Osteoblast (primary cell): Measurements from ENCODE around the gene ERG. TPM values are rescaled to one million over a fixed set of nuclear protein-coding genes. Genes with fewer than 3 reads are reported as not detected.

Source experiments
- DNase-seq: peaks from one replicate; pipeline ENCODE4 v3.0.0; 2011; ENCODE audit warnings: low spot score, mixed read lengths; ENCODE audit not compliant: insufficient read length; ENCODE audit errors: missing footprints
- H2AFZ ChIP-seq: 2 replicates; pipeline ENCODE4 v1.6.0; 2011; ENCODE audit warnings: mild to moderate bottlenecking, low read length
- H3K27ac ChIP-seq: 2 replicates; pipeline ENCODE4 v1.5.1; 2011; ENCODE audit warnings: mild to moderate bottlenecking, low read depth, low read length, moderate library complexity
- H3K27me3 ChIP-seq: 2 replicates; pipeline ENCODE4 v1.6.0; 2012; ENCODE audit warnings: mild to moderate bottlenecking, control low read depth, inconsistent platforms, low read length, moderate library complexity; ENCODE audit not compliant: insufficient read depth
- H3K36me3 ChIP-seq: 2 replicates; pipeline ENCODE4 v1.5.1; 2011; ENCODE audit warnings: mild to moderate bottlenecking, low read length, control low read depth, moderate library complexity; ENCODE audit not compliant: insufficient read depth
- H3K4me1 ChIP-seq: 2 replicates; pipeline ENCODE4 v1.5.1; 2011; ENCODE audit warnings: mild to moderate bottlenecking, low read length, control low read depth, moderate library complexity; ENCODE audit not compliant: insufficient read depth
- H3K4me2 ChIP-seq: 2 replicates; pipeline ENCODE4 v1.6.0; 2011; ENCODE audit warnings: mild to moderate bottlenecking, low read length; ENCODE audit not compliant: insufficient read depth
- H3K4me3 ChIP-seq: fragments of 200-600 bp; sonication (generic); 3 replicates; pipeline ENCODE4 v1.5.1; 2012; ENCODE audit warnings: mild to moderate bottlenecking, low read length, inconsistent platforms; ENCODE audit not compliant: insufficient read depth
- H3K79me2 ChIP-seq: 2 replicates; pipeline ENCODE4 v1.6.0; 2012; ENCODE audit warnings: mild to moderate bottlenecking, low read length, control low read depth, inconsistent platforms; ENCODE audit not compliant: insufficient read depth
- H3K9me3 ChIP-seq: 2 replicates; pipeline ENCODE4 v1.5.1; 2011; ENCODE audit warnings: low read depth, low read length, control low read depth
- H4K20me1 ChIP-seq: 2 replicates; pipeline ENCODE4 v1.6.0; 2012; ENCODE audit warnings: mild to moderate bottlenecking, low read length, control low read depth; ENCODE audit not compliant: insufficient read depth
- total RNA-seq: library from RNA; depleted of rRNA; stranded (reverse); fragments of >200 nt; gene quantifications from 2 replicates; pipeline ENCODE4 v1.2.3, GENCODE V29; 2012
- TF ChIP-seq, protein P1 (sequence below): IDR thresholded peaks from 2 replicates; pipeline ENCODE4 v1.5.1; 2011; ENCODE audit warnings: mild to moderate bottlenecking, low read depth, low read length, moderate library complexity; ENCODE audit errors: extremely low read depth

The ERG gene
- total RNA-seq, 1 donor, result 1.1 TPM

- H3K79me2 ChIP-seq, result no peaks in the 10 kb centered on the region
Observed at GRCh38 chr21:38342739-38343138, 155.5 kb downstream of the ERG start.

DNA sequence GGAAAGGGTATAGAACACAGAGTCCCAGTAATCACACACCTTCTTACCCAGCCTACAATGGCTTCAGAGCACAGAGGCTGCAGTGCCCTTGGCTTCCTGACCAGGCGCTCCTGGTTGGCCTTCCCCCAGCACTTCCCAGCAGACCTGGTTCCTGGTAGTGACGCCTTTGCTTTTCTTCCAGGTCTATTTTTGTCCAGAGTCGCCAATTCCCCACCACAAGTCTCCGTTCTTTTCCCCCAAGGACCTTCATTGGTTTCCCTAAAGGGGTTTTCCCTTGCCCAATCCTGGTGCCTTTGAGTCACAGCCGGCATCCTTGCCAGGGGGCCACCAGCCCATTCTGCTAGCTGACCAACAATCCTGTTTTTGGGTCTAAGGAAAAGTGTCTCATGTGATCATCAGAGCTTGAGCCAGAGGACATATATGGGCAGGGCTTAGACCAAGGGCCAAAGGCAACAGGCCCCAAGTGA is 156.7 kb downstream of the ERG start:
- peaks cover 32% of the 10 kb centered on the region for H3K4me1 ChIP-seq
- H4K20me1 ChIP-seq, result no peaks in the 10 kb centered on the region
- TF ChIP-seq, protein P1, sequence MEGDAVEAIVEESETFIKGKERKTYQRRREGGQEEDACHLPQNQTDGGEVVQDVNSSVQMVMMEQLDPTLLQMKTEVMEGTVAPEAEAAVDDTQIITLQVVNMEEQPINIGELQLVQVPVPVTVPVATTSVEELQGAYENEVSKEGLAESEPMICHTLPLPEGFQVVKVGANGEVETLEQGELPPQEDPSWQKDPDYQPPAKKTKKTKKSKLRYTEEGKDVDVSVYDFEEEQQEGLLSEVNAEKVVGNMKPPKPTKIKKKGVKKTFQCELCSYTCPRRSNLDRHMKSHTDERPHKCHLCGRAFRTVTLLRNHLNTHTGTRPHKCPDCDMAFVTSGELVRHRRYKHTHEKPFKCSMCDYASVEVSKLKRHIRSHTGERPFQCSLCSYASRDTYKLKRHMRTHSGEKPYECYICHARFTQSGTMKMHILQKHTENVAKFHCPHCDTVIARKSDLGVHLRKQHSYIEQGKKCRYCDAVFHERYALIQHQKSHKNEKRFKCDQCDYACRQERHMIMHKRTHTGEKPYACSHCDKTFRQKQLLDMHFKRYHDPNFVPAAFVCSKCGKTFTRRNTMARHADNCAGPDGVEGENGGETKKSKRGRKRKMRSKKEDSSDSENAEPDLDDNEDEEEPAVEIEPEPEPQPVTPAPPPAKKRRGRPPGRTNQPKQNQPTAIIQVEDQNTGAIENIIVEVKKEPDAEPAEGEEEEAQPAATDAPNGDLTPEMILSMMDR, result peak; percentile 16
- H3K27ac ChIP-seq, result peak overlapping the region; percentile 59
- no peaks in the 10 kb centered on the region for H3K9me3 ChIP-seq
- H3K4me2 ChIP-seq, result no peak overlapping the region
- DNase-seq, result peak; percentile 11
- no peaks in the 10 kb centered on the region for H3K79me2 ChIP-seq
- no peaks in the 10 kb centered on the region for H3K36me3 ChIP-seq
- peak overlapping the region; percentile 13 for H2AFZ ChIP-seq
- H3K4me3 ChIP-seq, result no peak overlapping the region
- no peaks in the 10 kb centered on the region for H3K27me3 ChIP-seq

More at GRCh38 chr21:38342739-38343138, 155.5 kb downstream of the ERG start:
- Histone ChIP-seq H3K4me1 (peaks cover 32% of the 10 kb centered on the region), H3K9me3 (no peaks in the 10 kb centered on the region), H3K27me3 (no peaks in the 10 kb centered on the region), H3K36me3 (no peaks in the 10 kb centered on the region), H4K20me1 (no peaks in the 10 kb centered on the region), H2AFZ (no peak overlapping the region), H3K4me2 (no peak overlapping the region), H3K27ac (peak overlapping the region; percentile 84), H3K4me3 (no peak overlapping the region)
- no peak for DNase-seq
- TF ChIP-seq, protein P1, result no peak

DNA sequence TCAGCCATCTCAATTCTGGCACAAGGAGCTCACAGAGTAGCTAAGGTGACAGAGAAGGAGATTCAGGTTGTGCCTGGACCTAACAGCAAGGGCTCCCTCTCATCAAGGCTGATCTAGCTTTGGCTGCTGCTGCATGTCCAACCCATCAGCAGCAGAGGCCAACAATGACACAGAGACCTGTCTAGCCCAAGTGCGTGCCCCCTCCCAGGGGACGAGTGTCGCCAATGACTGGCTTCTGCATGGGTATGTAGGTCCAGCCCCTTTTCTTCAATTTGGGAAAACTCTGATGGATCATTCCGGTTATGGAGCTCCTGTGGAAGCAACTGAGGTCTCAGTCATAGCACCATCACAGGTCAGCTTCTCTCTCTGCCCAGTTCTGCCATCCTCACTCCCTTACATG is 158.1 kb downstream of the ERG start:
- Histone ChIP-seq H3K4me3 (no peak overlapping the region), H3K27ac (no peak overlapping the region), H3K9me3 (no peaks in the 10 kb centered on the region), H3K36me3 (no peaks in the 10 kb centered on the region), H2AFZ (no peak overlapping the region), H3K79me2 (no peaks in the 10 kb centered on the region), H3K4me2 (no peak overlapping the region), H3K4me1 (peaks cover 32% of the 10 kb centered on the region), H4K20me1 (no peaks in the 10 kb centered on the region), H3K27me3 (no peaks in the 10 kb centered on the region)
- TF ChIP-seq, protein P1, result no peak
- peak; percentile 18 for DNase-seq

DNA sequence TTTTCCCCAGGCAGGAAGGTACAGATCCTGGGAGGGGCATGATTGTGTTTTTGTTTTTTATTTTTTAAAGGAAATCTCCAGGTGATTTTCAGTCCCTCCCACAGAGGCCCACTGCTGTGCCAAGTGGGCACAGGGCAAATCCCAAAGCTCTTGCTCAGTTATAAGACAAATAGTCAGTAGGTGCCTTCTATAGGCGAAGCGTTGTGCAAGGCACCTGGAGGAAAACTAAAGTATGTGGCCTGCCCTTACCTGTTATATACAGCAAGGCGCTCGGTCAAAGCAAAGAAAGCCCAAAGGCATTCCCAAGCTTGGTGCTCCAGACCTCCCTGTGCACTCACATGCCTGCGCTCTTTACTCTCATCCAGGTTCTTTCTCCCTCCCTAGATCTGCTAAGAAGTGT is 160.5 kb downstream of the ERG start:
- Histone ChIP-seq H3K4me2 (no peak overlapping the region), H3K4me3 (no peak overlapping the region), H3K4me1 (peaks cover 21% of the 10 kb centered on the region), H4K20me1 (no peaks in the 10 kb centered on the region), H3K36me3 (no peaks in the 10 kb centered on the region), H3K9me3 (no peaks in the 10 kb centered on the region), H3K79me2 (no peaks in the 10 kb centered on the region), H3K27me3 (no peaks in the 10 kb centered on the region), H2AFZ (no peak overlapping the region), H3K27ac (no peak overlapping the region)
- TF ChIP-seq, protein P1, result no peak
- peak; percentile 11 for DNase-seq
